PC-3 (cell line): ENCODE results near the gene HMCES. TPM values are rescaled to one million over a fixed set of nuclear protein-coding genes. Genes with fewer than 3 reads are reported as not detected.

Experiments
- ATAC-seq: fragments of 200-7000 bp; cut with Tn5 transposase; 2 replicates; pipeline ENCODE4 v1.9.1; 2020; ENCODE audit warnings: mild to moderate bottlenecking, moderate library complexity
- BruUV-seq: library from RNA; stranded (reverse); fragments of 400-500 nt; replicated peaks from 2 replicates; lab custom pipeline; 2021; lab: Mats Ljungman, UMichigan
- CTCF ChIA-PET: fragments of 300-600 bp; sonication (Branson Sonifier 250); formaldehyde crosslinking; loops from one replicate; lab custom pipeline; 2022; ENCODE audit warnings: antibody characterized with exemption; lab: Charles Lee
- POLR2A ChIA-PET: fragments of 300-600 bp; sonication (Branson Sonifier 250); formaldehyde crosslinking; loops from one replicate; lab custom pipeline; 2022; ENCODE audit warnings: antibody characterized with exemption; ENCODE audit not compliant: unreplicated experiment; lab: Charles Lee
- DNase-seq: peaks from one replicate; pipeline ENCODE4 v3.0.0-alpha.2; 2015
- H2AFZ ChIP-seq: fragments of 300-600 bp; sonication (generic); 2 replicates; pipeline ENCODE4 v1.6.0; 2016; ENCODE audit warnings: antibody characterized with exemption, low read length
- H3F3A ChIP-seq: fragments of 300-600 bp; sonication (generic); one replicate; pipeline ENCODE4 v1.6.0; 2017; ENCODE audit warnings: antibody characterized with exemption, low read length, control low read depth, mild to moderate bottlenecking; ENCODE audit not compliant: unreplicated experiment
- H3K27ac ChIP-seq: fragments of 300-600 bp; sonication (generic); 2 replicates; pipeline ENCODE4 v1.5.1; 2016; ENCODE audit warnings: mild to moderate bottlenecking, low read length
- H3K27me3 ChIP-seq: fragments of 300-600 bp; sonication (generic); 2 replicates; pipeline ENCODE4 v1.6.1; 2016; ENCODE audit warnings: low read length, mixed read lengths
- H3K36me3 ChIP-seq: fragments of 300-600 bp; sonication (generic); 2 replicates; pipeline ENCODE4 v1.6.1; 2016; ENCODE audit warnings: low read depth, mixed run types, low read length, mixed read lengths
- H3K4me1 ChIP-seq: fragments of 300-600 bp; sonication (generic); 2 replicates; pipeline ENCODE4 v1.5.1; 2016; ENCODE audit warnings: low read length; ENCODE audit not compliant: insufficient read depth
- H3K4me2 ChIP-seq: fragments of 300-600 bp; sonication (generic); 2 replicates; pipeline ENCODE4 v1.6.0; 2016; ENCODE audit warnings: low read length
- H3K4me3 ChIP-seq: fragments of 300-600 bp; sonication (generic); 2 replicates; pipeline ENCODE4 v1.5.1; 2016; ENCODE audit warnings: mild to moderate bottlenecking, low read length, mixed read lengths
- H3K79me2 ChIP-seq: fragments of 300-600 bp; sonication (generic); 2 replicates; pipeline ENCODE4 v1.6.1; 2017; ENCODE audit warnings: low read length, mixed read lengths
- H3K9ac ChIP-seq: fragments of 300-600 bp; sonication (generic); 2 replicates; pipeline ENCODE4 v1.6.0; 2016; ENCODE audit warnings: mild to moderate bottlenecking, low read length
- H3K9me2 ChIP-seq: fragments of 300-600 bp; sonication (generic); replicated peaks from 2 replicates; pipeline ENCODE4 v1.6.1; 2016; ENCODE audit warnings: mixed run types, low read length, mixed read lengths
- H3K9me3 ChIP-seq: fragments of 300-600 bp; sonication (generic); 2 replicates; pipeline ENCODE4 v1.6.1; 2016; ENCODE audit warnings: low read length, mixed read lengths
- H4K20me1 ChIP-seq: fragments of 300-600 bp; sonication (generic); 2 replicates; pipeline ENCODE4 v1.6.1; 2016; ENCODE audit warnings: low read length, mixed read lengths
- EZH2 ChIP-seq: fragments of 300-600 bp; sonication (generic); IDR thresholded peaks from one replicate; pipeline ENCODE4 v1.6.1; 2017; ENCODE audit warnings: antibody characterized with exemption, mild to moderate bottlenecking, low read length; ENCODE audit not compliant: unreplicated experiment
- EZH2phosphoT487 ChIP-seq: fragments of 300-600 bp; sonication (generic); IDR thresholded peaks from 2 replicates; pipeline ENCODE4 v1.6.1; 2018; ENCODE audit warnings: mild to moderate bottlenecking, antibody characterized with exemption, low read length, borderline replicate concordance
- intact Hi-C: fragments of 100-400 bp; cut with micrococcal nuclease; formaldehyde crosslinking; loops from 2 replicates; pipeline ENCODE4 v1.9.0; 2023
- total RNA-seq: library from RNA; depleted of rRNA; stranded (reverse); fragments of >200 nt; gene quantifications from 2 replicates; pipeline ENCODE4 v1.2.3, GENCODE V29; 2014
- TF ChIP-seq, protein P1 (sequence below): fragments of 300-600 bp; sonication (generic); conservative IDR thresholded peaks from 2 replicates; pipeline ENCODE4 v1.5.1; 2017; ENCODE audit warnings: antibody characterized with exemption, low read depth, mild to moderate bottlenecking, low read length

Gene HMCES
- total RNA-seq, 1 experiment from 2014 or later, result 28.8 TPM

DNA sequence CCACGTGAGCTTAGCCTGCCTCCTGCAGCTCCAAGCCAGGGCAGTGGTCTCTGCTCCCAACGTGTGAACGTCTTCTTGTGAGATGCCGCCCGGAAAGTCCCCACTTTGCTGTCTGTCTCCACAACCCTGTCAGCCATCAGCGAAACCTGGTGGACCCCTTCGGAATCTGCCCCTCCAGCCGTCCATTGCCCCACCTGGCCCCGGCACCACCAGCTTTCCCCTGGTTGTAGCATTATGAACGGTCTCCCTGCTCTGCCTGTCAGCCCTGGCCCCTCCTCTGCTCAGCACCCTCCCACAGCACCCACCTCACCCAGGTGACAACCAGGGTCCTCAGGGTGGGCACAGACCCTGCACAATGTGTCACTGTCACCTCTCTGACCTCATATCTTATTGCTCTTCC lies 71.1 kb downstream of the HMCES start:
- no peaks in the 10 kb centered on the region for H3K36me3 ChIP-seq
- H3K9me3 ChIP-seq, result no peaks in the 10 kb centered on the region
- H3K4me2 ChIP-seq, result no peak overlapping the region
- no peaks in the 10 kb centered on the region for H3K27me3 ChIP-seq
- H3K9me2 ChIP-seq, result no peaks in the 10 kb centered on the region
- ATAC-seq (no peak), DNase-seq (no peak)
- H3K27ac ChIP-seq, result no peak overlapping the region
- no peak overlapping the region for H3K9ac ChIP-seq
- no peaks in the 10 kb centered on the region for H3K4me1 ChIP-seq
- TF ChIP-seq EZH2phosphoT487 (no peak), EZH2 (no peak)
- TF ChIP-seq, protein P1, sequence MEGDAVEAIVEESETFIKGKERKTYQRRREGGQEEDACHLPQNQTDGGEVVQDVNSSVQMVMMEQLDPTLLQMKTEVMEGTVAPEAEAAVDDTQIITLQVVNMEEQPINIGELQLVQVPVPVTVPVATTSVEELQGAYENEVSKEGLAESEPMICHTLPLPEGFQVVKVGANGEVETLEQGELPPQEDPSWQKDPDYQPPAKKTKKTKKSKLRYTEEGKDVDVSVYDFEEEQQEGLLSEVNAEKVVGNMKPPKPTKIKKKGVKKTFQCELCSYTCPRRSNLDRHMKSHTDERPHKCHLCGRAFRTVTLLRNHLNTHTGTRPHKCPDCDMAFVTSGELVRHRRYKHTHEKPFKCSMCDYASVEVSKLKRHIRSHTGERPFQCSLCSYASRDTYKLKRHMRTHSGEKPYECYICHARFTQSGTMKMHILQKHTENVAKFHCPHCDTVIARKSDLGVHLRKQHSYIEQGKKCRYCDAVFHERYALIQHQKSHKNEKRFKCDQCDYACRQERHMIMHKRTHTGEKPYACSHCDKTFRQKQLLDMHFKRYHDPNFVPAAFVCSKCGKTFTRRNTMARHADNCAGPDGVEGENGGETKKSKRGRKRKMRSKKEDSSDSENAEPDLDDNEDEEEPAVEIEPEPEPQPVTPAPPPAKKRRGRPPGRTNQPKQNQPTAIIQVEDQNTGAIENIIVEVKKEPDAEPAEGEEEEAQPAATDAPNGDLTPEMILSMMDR, result no peak
- ChIA-PET POLR2A (no interaction called here), CTCF (no interaction called here)
- H4K20me1 ChIP-seq, result no peaks in the 10 kb centered on the region
- BruUV-seq, result no TSS peak
- H3K79me2 ChIP-seq, result no peaks in the 10 kb centered on the region
- no peaks in the 10 kb centered on the region for H3F3A ChIP-seq
- H3K4me3 ChIP-seq, result no peak overlapping the region
- no peak overlapping the region for H2AFZ ChIP-seq
- intact Hi-C loops, result no loop called here

DNA sequence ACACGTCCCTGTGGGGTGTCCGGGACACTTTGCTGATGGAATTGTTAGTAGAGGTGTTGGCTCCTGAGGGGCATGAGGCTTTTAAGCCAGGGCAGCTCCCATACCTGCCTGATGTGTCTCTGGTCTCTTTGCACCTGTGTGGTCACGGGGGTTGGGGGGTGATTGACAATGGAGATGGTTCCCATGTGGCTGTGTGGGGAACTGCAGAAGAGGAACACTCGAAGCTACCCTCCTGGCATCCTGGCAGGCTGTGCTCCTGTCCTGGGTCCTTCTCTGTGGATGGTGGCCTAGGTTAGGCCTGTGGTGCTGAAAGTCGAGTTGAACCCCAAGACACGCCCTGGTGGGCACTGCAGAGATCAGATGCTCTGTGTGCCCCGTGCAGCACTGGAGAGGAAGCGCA lies 73.4 kb downstream of the HMCES start:
- no peaks in the 10 kb centered on the region for H3F3A ChIP-seq
- intact Hi-C loops, result no loop called here
- no peaks in the 10 kb centered on the region for H3K9me2 ChIP-seq
- no peaks in the 10 kb centered on the region for H3K79me2 ChIP-seq
- DNase-seq (peak; percentile 2), ATAC-seq (no peak; the same call in 1 of the 2 replicates)
- H3K4me1 ChIP-seq, result no peaks in the 10 kb centered on the region
- no peak overlapping the region for H2AFZ ChIP-seq
- H3K36me3 ChIP-seq, result no peaks in the 10 kb centered on the region
- no peak overlapping the region for H3K4me3 ChIP-seq
- H3K9ac ChIP-seq, result no peak overlapping the region
- H3K27ac ChIP-seq, result no peak overlapping the region
- BruUV-seq, result no TSS peak
- no peaks in the 10 kb centered on the region for H3K9me3 ChIP-seq
- no peak overlapping the region for H3K4me2 ChIP-seq
- TF ChIP-seq, protein P1, result peak; percentile 31; the same call in 1 of the 2 replicates
- TF ChIP-seq EZH2phosphoT487 (no peak), EZH2 (no peak)
- no peaks in the 10 kb centered on the region for H4K20me1 ChIP-seq
- POLR2A ChIA-PET, result no interaction called here
- no peaks in the 10 kb centered on the region for H3K27me3 ChIP-seq
- CTCF ChIA-PET, result no interaction called here

DNA sequence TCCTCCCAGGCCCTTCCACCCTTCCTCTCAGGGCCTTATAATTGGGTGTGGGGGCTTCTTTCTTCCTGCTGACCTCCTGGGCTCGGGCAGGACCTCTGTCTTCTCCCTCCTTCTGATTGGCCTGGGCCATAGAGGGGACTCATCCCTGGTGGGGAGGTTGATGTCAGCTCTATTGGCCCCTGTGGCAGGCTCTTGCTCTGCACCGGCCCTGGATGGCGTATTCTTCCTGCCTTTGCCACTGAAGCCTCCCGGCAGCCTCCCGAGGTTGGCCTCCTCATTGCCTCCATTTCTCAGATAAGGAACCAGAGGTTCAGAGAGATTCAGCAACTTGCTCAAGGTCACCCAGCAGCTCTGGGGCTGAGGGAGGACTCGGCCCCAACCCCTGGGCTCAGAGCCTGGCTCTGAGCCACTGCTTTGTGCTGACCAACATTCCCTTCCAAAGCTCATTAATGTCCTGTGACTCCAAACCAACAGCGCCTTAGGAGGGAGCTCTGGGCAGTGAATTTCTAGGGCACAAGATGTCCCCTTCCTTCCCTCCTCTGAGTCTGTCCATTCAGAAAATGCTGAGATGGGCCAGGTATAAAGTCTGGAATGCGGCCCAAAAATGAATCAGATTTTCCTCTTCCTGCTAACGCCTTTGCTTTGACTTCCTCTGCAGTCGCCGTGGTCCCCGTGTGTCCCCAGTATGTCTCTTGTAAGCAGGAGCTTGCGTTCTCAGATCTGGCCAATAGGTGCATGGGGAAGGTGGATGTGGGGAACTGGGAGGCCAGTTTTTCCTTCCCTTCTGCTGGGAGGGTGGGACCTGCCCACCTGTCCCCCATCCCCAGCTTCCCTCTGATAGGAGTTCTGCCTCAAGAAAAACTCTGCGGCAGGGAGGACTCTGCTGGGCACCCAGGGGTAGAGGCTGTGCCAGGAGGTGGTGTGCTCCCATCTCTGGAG lies 74.2 kb downstream of the HMCES start:
- H3F3A ChIP-seq, result no peaks in the 10 kb centered on the region
- ChIA-PET CTCF (no interaction called here), POLR2A (no interaction called here)
- no peaks in the 10 kb centered on the region for H3K4me1 ChIP-seq
- BruUV-seq, result no TSS peak
- H3K9me3 ChIP-seq, result no peaks in the 10 kb centered on the region
- H4K20me1 ChIP-seq, result no peaks in the 10 kb centered on the region
- no peak overlapping the region for H3K9ac ChIP-seq
- H3K4me3 ChIP-seq, result no peak overlapping the region
- H3K27me3 ChIP-seq, result no peaks in the 10 kb centered on the region
- H3K4me2 ChIP-seq, result no peak overlapping the region
- DNase-seq (peak; percentile 51), ATAC-seq (peak; percentile 31)
- H3K9me2 ChIP-seq, result no peaks in the 10 kb centered on the region
- TF ChIP-seq EZH2 (no peak), EZH2phosphoT487 (no peak)
- TF ChIP-seq, protein P1, result no peak
- H3K36me3 ChIP-seq, result no peaks in the 10 kb centered on the region
- intact Hi-C loops, result no loop called here
- no peaks in the 10 kb centered on the region for H3K79me2 ChIP-seq
- no peak overlapping the region for H2AFZ ChIP-seq
- no peak overlapping the region for H3K27ac ChIP-seq
